GM12872 (cell line): ENCODE measurements around the gene FBXL16.
A peak's percentile ranks its signal among the peaks of the same experiment; 100 is the strongest.

ENCODE experiments used
- CTCF ChIP-seq: IDR thresholded peaks from 3 replicates; pipeline ENCODE4 v1.5.1; 2011; ENCODE audit warnings: low read depth, mild to moderate bottlenecking, low read length, moderate library complexity; ENCODE audit not compliant: insufficient read depth

Gene FBXL16

GRCh38 chr16:686459-687260 is 18.9 kb downstream of the FBXL16 start:
- TF ChIP-seq CTCF: no peak

- TF ChIP-seq CTCF: peak; percentile 40; the same call in 2 of the 3 replicates
Observed at GRCh38 chr16:685967-686366, 19.6 kb downstream of the FBXL16 start.

GRCh38 chr16:684961-685696 is 20.5 kb downstream of the FBXL16 start:
- no peak for TF ChIP-seq CTCF

- no peak for TF ChIP-seq CTCF
Observed at GRCh38 chr16:684071-684794, 21.4 kb downstream of the FBXL16 start, which contains the start of gene JMJD8. Gene JMJD8, minus strand, starts transcription at chr16:684334. Its CDS starts 15 bp downstream, at chr16:684319.

- TF ChIP-seq CTCF: no peak
Observed at GRCh38 chr16:683396-684070, 22.1 kb downstream of the FBXL16 start.

GRCh38 chr16:682493-683395 is 22.9 kb downstream of the FBXL16 start:
- TF ChIP-seq CTCF: no peak
